GM21515 (cell line): ENCODE results near the gene SOCS6.
A peak's percentile ranks its signal among the peaks of the same experiment; 100 is the strongest.
"Not testable (repeated sequence)": the region's sequence is repeated elsewhere in the genome, so short reads cannot be mapped to it uniquely, and the experiment has no call there.

Source experiments
- ATAC-seq: cut with Tn5 transposase; IDR thresholded peaks from one replicate; pipeline ENCODE4 v1.9.1; 2021; ENCODE audit not compliant: unreplicated experiment

SOCS6 gene

GRCh38 chr18:70288851-70289328 is at the start of gene SOCS6:
SOCS6 (plus strand) TSS chr18:70289045; CDS start chr18:70324669, 35,624 bp downstream.
- peak; percentile 80 for ATAC-seq

GRCh38 chr18:70243131-70243929 is 45.5 kb upstream of the SOCS6 start:
- no peak for ATAC-seq

GRCh38 chr18:70246061-70246466 is 42.8 kb upstream of the SOCS6 start:
- ATAC-seq = no peak

GRCh38 chr18:70249118-70249517 is 39.7 kb upstream of the SOCS6 start:
- ATAC-seq = no peak

- not testable (repeated sequence) for ATAC-seq
Measured at GRCh38 chr18:70249861-70250260, 39.0 kb upstream of the SOCS6 start.

- no peak for ATAC-seq
Measured at GRCh38 chr18:70250781-70251180, 38.1 kb upstream of the SOCS6 start.

GRCh38 chr18:70256184-70256583 is 32.7 kb upstream of the SOCS6 start:
- no peak for ATAC-seq

GRCh38 chr18:70256994-70257393 is 31.9 kb upstream of the SOCS6 start:
- no peak for ATAC-seq

GRCh38 chr18:70258243-70258642 is 30.6 kb upstream of the SOCS6 start:
- no peak for ATAC-seq

- no peak for ATAC-seq
Measured at GRCh38 chr18:70260683-70261082, 28.2 kb upstream of the SOCS6 start.

GRCh38 chr18:70261141-70261788 is 27.6 kb upstream of the SOCS6 start:
- no peak for ATAC-seq

- no peak for ATAC-seq
Measured at GRCh38 chr18:70263336-70263735, 25.5 kb upstream of the SOCS6 start.

- ATAC-seq = no peak
Measured at GRCh38 chr18:70271742-70272141, 17.1 kb upstream of the SOCS6 start.

GRCh38 chr18:70273021-70273420 is 15.8 kb upstream of the SOCS6 start:
- ATAC-seq = no peak

- no peak for ATAC-seq
Measured at GRCh38 chr18:70276416-70277191, 12.2 kb upstream of the SOCS6 start.

- ATAC-seq = no peak
Measured at GRCh38 chr18:70279470-70279869, 9.4 kb upstream of the SOCS6 start.

GRCh38 chr18:70280007-70280925 is 8.6 kb upstream of the SOCS6 start:
- no peak for ATAC-seq

GRCh38 chr18:70284976-70285620 is 3.7 kb upstream of the SOCS6 start:
- ATAC-seq = no peak

GRCh38 chr18:70287731-70288130 is 1.1 kb upstream of the SOCS6 start:
- ATAC-seq = no peak
